HG02885 (cell line): ENCODE data around the gene SMIM22.

ENCODE experiments used
- ATAC-seq: cut with Tn5 transposase; IDR thresholded peaks from one replicate; pipeline ENCODE4 v1.9.1; 2021; ENCODE audit warnings: mild to moderate bottlenecking; ENCODE audit not compliant: unreplicated experiment, poor library complexity

Gene SMIM22

GRCh38 chr16:4813251-4814003 lies 18.3 kb downstream of the SMIM22 start:
- ATAC-seq, result no peak

GRCh38 chr16:4814046-4814445 lies 18.9 kb downstream of the SMIM22 start:
- ATAC-seq, result no peak

- ATAC-seq, result no peak
Measured at GRCh38 chr16:4814542-4815173, 19.5 kb downstream of the SMIM22 start.

- no peak for ATAC-seq
Measured at GRCh38 chr16:4820652-4821051, 25.5 kb downstream of the SMIM22 start.

GRCh38 chr16:4825196-4825595 lies 30.0 kb downstream of the SMIM22 start:
- no peak for ATAC-seq

- no peak for ATAC-seq
Measured at GRCh38 chr16:4826526-4826925, 31.4 kb downstream of the SMIM22 start.

GRCh38 chr16:4826980-4827379 lies 31.8 kb downstream of the SMIM22 start:
- ATAC-seq, result no peak

GRCh38 chr16:4828567-4829321 lies 33.6 kb downstream of the SMIM22 start:
- ATAC-seq, result no peak

GRCh38 chr16:4830408-4830807 lies 35.2 kb downstream of the SMIM22 start:
- no peak for ATAC-seq

- no peak for ATAC-seq
Measured at GRCh38 chr16:4831616-4832015, 36.4 kb downstream of the SMIM22 start.

- no peak for ATAC-seq
Measured at GRCh38 chr16:4832698-4833343, 37.7 kb downstream of the SMIM22 start.

- ATAC-seq, result no peak
Measured at GRCh38 chr16:4833584-4833983, 38.4 kb downstream of the SMIM22 start.

- no peak for ATAC-seq
Measured at GRCh38 chr16:4836727-4837126, 41.6 kb downstream of the SMIM22 start.

GRCh38 chr16:4837733-4838501 lies 42.7 kb downstream of the SMIM22 start:
- no peak for ATAC-seq

GRCh38 chr16:4839942-4840341 lies 44.8 kb downstream of the SMIM22 start:
- ATAC-seq, result no peak

- ATAC-seq, result no peak
Measured at GRCh38 chr16:4840984-4841383, 45.8 kb downstream of the SMIM22 start.
